ENCODE results near the gene MGAT4B. TPM values are rescaled to one million over a fixed set of nuclear protein-coding genes. Genes with fewer than 3 reads are reported as not detected.
"Not testable (repeated sequence)": the region's sequence is repeated elsewhere in the genome, so short reads cannot be mapped to it uniquely, and the experiment has no call there.

Gene MGAT4B
- total RNA-seq, 2 experiments from 2014 or later: 52.4 to 62.8 TPM

GRCh38 chr5:179792612-179793467, 13.8 kb downstream of the MGAT4B start:
- H3K36me3 Mint-ChIP-seq (ENCODE audit: low read depth): peaks cover 9% of the 10 kb centered on the region
- peaks cover 2% of the 10 kb centered on the region for H3K9me3 Mint-ChIP-seq (ENCODE audit: low read depth)
- DNase-seq (no peak), ATAC-seq (no peak)
- H3K4me1 Mint-ChIP-seq: peaks cover 25% of the 10 kb centered on the region
- intact Hi-C loops (cut with DNase I, micrococcal nuclease): no loop called here
- no peaks in the 10 kb centered on the region for H3K27me3 Mint-ChIP-seq
- no peak overlapping the region for H3K27ac Mint-ChIP-seq
- ChIA-PET CTCF (interaction anchor here (0.6 to 1.3 kb wide), 4 partner anchors 9 to 523 kb away, joined by 3 to 6 read pairs (median 4); no protein-coding TSS in a partner anchor), POLR2A (interaction anchor here (0.7 kb wide), 1 partner anchor 61 kb away, joined by 4 read pairs; no protein-coding TSS in a partner anchor)
- no peak overlapping the region for H3K4me3 Mint-ChIP-seq

- Mint-ChIP-seq H3K9me3 (ENCODE audit: low read depth) (peaks cover 2% of the 10 kb centered on the region), H3K36me3 (ENCODE audit: low read depth) (peaks cover 3% of the 10 kb centered on the region), H3K27me3 (no peaks in the 10 kb centered on the region), H3K4me1 (peaks cover 25% of the 10 kb centered on the region), H3K27ac (no peak overlapping the region), H3K4me3 (no peak overlapping the region)
- DNase-seq (no peak), ATAC-seq (no peak)
- ChIA-PET CTCF (interaction anchor here (0.6 to 1.3 kb wide), 3 partner anchors 10 to 524 kb away, joined by 3 to 6 read pairs (median 6); no protein-coding TSS in a partner anchor), POLR2A (interaction anchor here (0.7 kb wide), 1 partner anchor 60 kb away, joined by 4 read pairs; no protein-coding TSS in a partner anchor)
- intact Hi-C loops (cut with DNase I, micrococcal nuclease): no loop called here
These were observed 14.6 kb downstream of the MGAT4B start for GRCh38 chr5:179791881-179792611.

GRCh38 chr5:179789278-179789677, 17.4 kb downstream of the MGAT4B start:
- H3K27me3 Mint-ChIP-seq; intact Hi-C loops (cut with DNase I, micrococcal nuclease); H3K4me3 Mint-ChIP-seq; H3K27ac Mint-ChIP-seq; CTCF ChIA-PET; DNase-seq; ATAC-seq; H3K36me3 Mint-ChIP-seq (ENCODE audit: low read depth); H3K9me3 Mint-ChIP-seq (ENCODE audit: low read depth); POLR2A ChIA-PET: not testable (repeated sequence)
- H3K4me1 Mint-ChIP-seq: peaks cover 12% of the 10 kb centered on the region

GRCh38 chr5:179788193-179788854, 18.3 kb downstream of the MGAT4B start:
- ChIA-PET POLR2A (no interaction called here), CTCF (no interaction called here)
- no peak for DNase-seq
- no peaks in the 10 kb centered on the region for H3K27me3 Mint-ChIP-seq
- H3K27ac Mint-ChIP-seq: no peak overlapping the region
- peaks cover 2% of the 10 kb centered on the region for H3K9me3 Mint-ChIP-seq (ENCODE audit: low read depth)
- no peak overlapping the region for H3K4me3 Mint-ChIP-seq
- intact Hi-C loops (cut with DNase I, micrococcal nuclease): no loop called here
- H3K36me3 Mint-ChIP-seq (ENCODE audit: low read depth): no peaks in the 10 kb centered on the region
- peaks cover 3% of the 10 kb centered on the region for H3K4me1 Mint-ChIP-seq
- ATAC-seq: no peak

- DNase-seq (no peak), ATAC-seq (no peak)
- H3K36me3 Mint-ChIP-seq (ENCODE audit: low read depth): no peaks in the 10 kb centered on the region
- intact Hi-C loops (cut with DNase I, micrococcal nuclease): no loop called here
- H3K27ac Mint-ChIP-seq: no peak overlapping the region
- POLR2A ChIA-PET: interaction anchor here (0.6 kb wide), 1 partner anchor 9 kb away, joined by 3 read pairs; no protein-coding TSS in a partner anchor
- CTCF ChIA-PET: no interaction called here
- H3K4me3 Mint-ChIP-seq: no peak overlapping the region
- no peaks in the 10 kb centered on the region for H3K4me1 Mint-ChIP-seq
- no peaks in the 10 kb centered on the region for H3K27me3 Mint-ChIP-seq
- peaks cover 2% of the 10 kb centered on the region for H3K9me3 Mint-ChIP-seq (ENCODE audit: low read depth)
These were observed 19.8 kb downstream of the MGAT4B start for GRCh38 chr5:179786861-179787260.

- ATAC-seq (no peak), DNase-seq (no peak)
- POLR2A ChIA-PET: no interaction called here
- Mint-ChIP-seq H3K9me3 (ENCODE audit: low read depth) (no peaks in the 10 kb centered on the region), H3K27me3 (no peaks in the 10 kb centered on the region), H3K36me3 (ENCODE audit: low read depth) (no peaks in the 10 kb centered on the region), H3K27ac (no peak overlapping the region), H3K4me3 (no peak overlapping the region), H3K4me1 (no peaks in the 10 kb centered on the region)
- CTCF ChIA-PET: interaction anchor here (0.9 to 1.2 kb wide), 2 partner anchors 13 to 84 kb away, joined by 3 to 4 read pairs; no protein-coding TSS in a partner anchor
- intact Hi-C loops (cut with DNase I, micrococcal nuclease): no loop called here
These were observed 23.5 kb downstream of the MGAT4B start for GRCh38 chr5:179783128-179783527.

- no peaks in the 10 kb centered on the region for H3K4me1 Mint-ChIP-seq
- ATAC-seq (no peak), DNase-seq (no peak)
- no peak overlapping the region for H3K4me3 Mint-ChIP-seq
- H3K27ac Mint-ChIP-seq: no peak overlapping the region
- H3K27me3 Mint-ChIP-seq: no peaks in the 10 kb centered on the region
- H3K36me3 Mint-ChIP-seq (ENCODE audit: low read depth): peaks cover 5% of the 10 kb centered on the region
- H3K9me3 Mint-ChIP-seq (ENCODE audit: low read depth): no peaks in the 10 kb centered on the region
- CTCF ChIA-PET: interaction anchor here (0.6 to 1.0 kb wide), 2 partner anchors 20 to 50 kb away, joined by 3 read pairs; no protein-coding TSS in a partner anchor
- POLR2A ChIA-PET: interaction anchor here (1.1 kb wide), 1 partner anchor 13 kb away, joined by 5 read pairs; no protein-coding TSS in a partner anchor
- intact Hi-C loops (cut with DNase I, micrococcal nuclease): no loop called here
These were observed 24.8 kb downstream of the MGAT4B start for GRCh38 chr5:179781846-179782245.

- Mint-ChIP-seq H3K4me1 (no peaks in the 10 kb centered on the region), H3K4me3 (no peak overlapping the region), H3K27ac (no peak overlapping the region), H3K27me3 (no peaks in the 10 kb centered on the region), H3K36me3 (ENCODE audit: low read depth) (peaks cover 13% of the 10 kb centered on the region), H3K9me3 (ENCODE audit: low read depth) (no peaks in the 10 kb centered on the region)
- intact Hi-C loops (cut with DNase I, micrococcal nuclease): no loop called here
- DNase-seq: no peak
- CTCF ChIA-PET: interaction anchor here (0.5 to 1.9 kb wide), 4 partner anchors 8 to 71 kb away, joined by 3 to 8 read pairs (median 4); no protein-coding TSS in a partner anchor
- no peak for ATAC-seq
- POLR2A ChIA-PET: no interaction called here
These were observed 26.3 kb downstream of the MGAT4B start for GRCh38 chr5:179780362-179780761.

- H3K4me3 Mint-ChIP-seq: no peak overlapping the region
- H3K27ac Mint-ChIP-seq: no peak overlapping the region
- DNase-seq (no peak), ATAC-seq (no peak)
- no peaks in the 10 kb centered on the region for H3K27me3 Mint-ChIP-seq
- intact Hi-C loops (cut with DNase I, micrococcal nuclease): no loop called here
- H3K9me3 Mint-ChIP-seq (ENCODE audit: low read depth): no peaks in the 10 kb centered on the region
- no peaks in the 10 kb centered on the region for H3K4me1 Mint-ChIP-seq
- H3K36me3 Mint-ChIP-seq (ENCODE audit: low read depth): peaks cover 13% of the 10 kb centered on the region
- ChIA-PET CTCF (interaction anchor here (0.5 to 1.9 kb wide), 3 partner anchors 13 to 75 kb away, joined by 3 to 8 read pairs (median 3); no protein-coding TSS in a partner anchor), POLR2A (no interaction called here)
These were observed 26.8 kb downstream of the MGAT4B start for GRCh38 chr5:179779826-179780225.

- DNase-seq: no peak
- POLR2A ChIA-PET: no interaction called here
- Mint-ChIP-seq H3K4me1 (no peaks in the 10 kb centered on the region), H3K9me3 (ENCODE audit: low read depth) (no peaks in the 10 kb centered on the region), H3K27me3 (no peaks in the 10 kb centered on the region), H3K4me3 (no peak overlapping the region), H3K27ac (no peak overlapping the region), H3K36me3 (ENCODE audit: low read depth) (peaks cover 17% of the 10 kb centered on the region)
- CTCF ChIA-PET: interaction anchor here (1.9 kb wide), 1 partner anchor 16 kb away, joined by 8 read pairs; no protein-coding TSS in a partner anchor
- intact Hi-C loops (cut with DNase I, micrococcal nuclease): no loop called here
- no peak for ATAC-seq
These were observed 28.1 kb downstream of the MGAT4B start for GRCh38 chr5:179778591-179778990.

- POLR2A ChIA-PET: interaction anchor here (0.7 kb wide), 1 partner anchor 9 kb away, joined by 3 read pairs; no protein-coding TSS in a partner anchor
- intact Hi-C loops (cut with DNase I, micrococcal nuclease): no loop called here
- CTCF ChIA-PET: interaction anchor here (1.2 to 1.9 kb wide), 2 partner anchors 11 to 15 kb away, joined by 3 to 12 read pairs; no protein-coding TSS in a partner anchor
- Mint-ChIP-seq H3K9me3 (ENCODE audit: low read depth) (no peaks in the 10 kb centered on the region), H3K36me3 (ENCODE audit: low read depth) (peaks cover 24% of the 10 kb centered on the region), H3K4me3 (no peak overlapping the region), H3K27me3 (no peaks in the 10 kb centered on the region), H3K4me1 (no peaks in the 10 kb centered on the region), H3K27ac (no peak overlapping the region)
- DNase-seq (no peak), ATAC-seq (no peak)
These were observed 28.8 kb downstream of the MGAT4B start for GRCh38 chr5:179777909-179778308.
